CD8-positive, alpha-beta memory T cell (primary cell): Measurements from ENCODE around the gene MS4A18. TPM values are rescaled to one million over a fixed set of nuclear protein-coding genes. Genes with fewer than 3 reads are reported as not detected.
A peak's percentile ranks its signal among the peaks of the same experiment; 100 is the strongest.

Experiments
- CTCF ChIA-PET: fragments of 350-600 bp; sonication (Branson Sonifier 250); formaldehyde crosslinking; loops from one replicate; lab custom pipeline; 2021; ENCODE audit warnings: antibody characterized with exemption; lab: Charles Lee
- POLR2A ChIA-PET: fragments of 350-600 bp; sonication (Branson Sonifier 250); formaldehyde crosslinking; loops from one replicate; lab custom pipeline; 2021; ENCODE audit warnings: antibody characterized with exemption; lab: Charles Lee
- DNase-seq, 5 donors: peaks; one replicate each; pipeline versions ENCODE4 v3.0.0 to v3.0.0-alpha.2; 2020 to 2022; ENCODE audit warnings: mixed read lengths in 1 of 5
- H3K27ac ChIP-seq: one replicate; pipeline ENCODE4 v1.7.0; 2013; ENCODE audit warnings: low read depth, mild to moderate bottlenecking, low read length, moderate library complexity
- H3K27me3 ChIP-seq: 2 replicates; pipeline ENCODE4 v1.7.0; 2013; ENCODE audit warnings: low read length, mild to moderate bottlenecking; ENCODE audit not compliant: insufficient read depth, poor library complexity, severe bottlenecking
- H3K36me3 ChIP-seq: 2 replicates; pipeline ENCODE4 v1.7.0; 2013; ENCODE audit warnings: mild to moderate bottlenecking, low read length, moderate library complexity; ENCODE audit not compliant: insufficient read depth
- H3K4me1 ChIP-seq: 2 replicates; pipeline ENCODE4 v1.7.0; 2013; ENCODE audit warnings: mild to moderate bottlenecking, low read length, moderate library complexity; ENCODE audit not compliant: insufficient read depth
- H3K4me3 ChIP-seq: 2 replicates; pipeline ENCODE4 v1.7.0; 2013; ENCODE audit warnings: mild to moderate bottlenecking, low read length
- H3K9me3 ChIP-seq: 2 replicates; pipeline ENCODE4 v1.7.0; 2013; ENCODE audit warnings: mild to moderate bottlenecking, low read length
- H3K27ac Mint-ChIP-seq, 8 donors: one replicate each; pipeline ENCODE4 v1.8.0; 2020 to 2021; ENCODE audit warnings: mixed read lengths in 8 of 8, mild to moderate bottlenecking in 6 of 8, inconsistent platforms in 3 of 8, moderate library complexity in 3 of 8
- H3K27me3 Mint-ChIP-seq, 2 donors: one replicate each; pipeline ENCODE4 v1.8.0; 2020 to 2021; ENCODE audit warnings: mixed read lengths in 2 of 2, mild to moderate bottlenecking in 1 of 2, moderate library complexity in 1 of 2
- H3K36me3 Mint-ChIP-seq, 3 donors: one replicate each; pipeline ENCODE4 v1.8.0; 2020 to 2021; ENCODE audit warnings: mixed read lengths in 3 of 3, inconsistent platforms in 1 of 3, mild to moderate bottlenecking in 1 of 3
- H3K4me1 Mint-ChIP-seq, 3 donors: one replicate each; pipeline ENCODE4 v1.8.0; 2020 to 2021; ENCODE audit warnings: mixed read lengths in 3 of 3, inconsistent platforms in 1 of 3, mild to moderate bottlenecking in 1 of 3
- H3K4me3 Mint-ChIP-seq, 7 donors: one replicate each; pipeline ENCODE4 v1.8.0; 2020 to 2021; ENCODE audit warnings: mixed read lengths in 7 of 7, mild to moderate bottlenecking in 6 of 7, moderate library complexity in 4 of 7, inconsistent platforms in 2 of 7
- H3K9me3 Mint-ChIP-seq, 5 donors: one replicate each; pipeline ENCODE4 v1.8.0; 2020 to 2022; ENCODE audit warnings: mixed read lengths in 5 of 5, mild to moderate bottlenecking in 3 of 5, moderate library complexity in 2 of 5, inconsistent platforms in 1 of 5
- polyA plus RNA-seq: library from polyadenylated mRNA; unstranded; fragments of 300-500 nt; fragmentation: Illumina TruSeq; gene quantifications from one replicate; pipeline ENCODE4 v1.2.3, GENCODE V29; 2021
- total RNA-seq, 2 experiments: library from RNA; stranded (reverse); gene quantifications; one replicate each; pipeline ENCODE4 v1.2.3, GENCODE V29; 2021

The MS4A18 gene
- total and polyA plus RNA-seq, 3 experiments from 2014 or later: not detected

DNA sequence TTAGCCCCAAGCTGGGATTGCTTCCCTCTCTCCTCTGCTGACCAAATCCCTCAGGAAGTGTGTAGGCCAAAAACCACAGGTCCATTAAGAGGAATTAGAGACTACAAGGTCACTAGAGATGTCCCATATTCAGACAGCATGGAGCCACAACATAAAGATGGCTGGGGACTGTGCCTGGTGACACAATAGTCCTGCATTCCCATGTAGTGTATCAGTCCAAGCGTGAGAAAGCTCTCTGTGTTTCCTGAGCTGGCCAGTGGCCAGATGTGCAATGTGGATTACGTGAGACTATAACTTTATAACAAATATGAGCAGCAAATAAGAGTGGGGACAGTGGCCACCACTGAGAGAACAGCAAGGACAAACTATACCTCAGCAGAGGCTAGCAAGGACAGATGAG is 53.1 kb downstream of the MS4A18 start:
- H3K4me1 ChIP-seq: no peaks in the 10 kb centered on the region
- H3K4me3 ChIP-seq: no peak overlapping the region
- H3K9me3 ChIP-seq: no peaks in the 10 kb centered on the region
- H3K27ac Mint-ChIP-seq: peak overlapping the region in 1 of 8 donors; percentile 22
- peaks cover 4 to 11% of the 10 kb centered on the region in 2 donors for H3K27me3 Mint-ChIP-seq
- no peaks in the 10 kb centered on the region for H3K27me3 ChIP-seq
- H3K4me3 Mint-ChIP-seq: no peak overlapping the region
- no peaks in the 10 kb centered on the region for H3K36me3 ChIP-seq
- ChIA-PET CTCF (interaction anchor here (3.2 kb wide), 1 partner anchor 12 kb away, joined by 15 read pairs; no protein-coding TSS in a partner anchor), POLR2A (no interaction called here)
- H3K27ac ChIP-seq: no peak overlapping the region
- H3K4me1 Mint-ChIP-seq: peaks cover 8 to 13% (median 11%) of the 10 kb centered on the region in 3 donors
- no peaks in the 10 kb centered on the region for H3K9me3 Mint-ChIP-seq
- H3K36me3 Mint-ChIP-seq: no peaks in the 10 kb centered on the region
- no peak for DNase-seq

DNA sequence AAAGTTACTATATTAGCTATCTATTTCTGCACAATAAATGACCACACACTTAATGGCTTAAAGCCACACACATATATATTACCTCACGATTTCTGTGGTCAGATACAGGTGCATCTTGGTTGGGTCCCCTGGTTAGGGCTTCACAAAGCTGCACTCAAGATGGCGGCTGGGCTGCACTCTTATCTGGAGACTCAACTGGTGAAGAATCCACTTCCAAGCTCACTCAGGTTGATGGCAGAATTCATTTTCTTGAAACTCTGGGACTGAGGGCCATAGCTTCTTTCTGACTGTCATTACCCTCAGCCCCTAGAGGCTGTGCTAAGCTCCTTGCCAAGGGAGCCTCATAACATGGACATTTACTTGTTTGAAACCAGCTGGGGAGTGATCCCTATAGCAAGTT is 55.5 kb downstream of the MS4A18 start:
- Mint-ChIP-seq H3K27ac (no peak overlapping the region), H3K4me3 (no peak overlapping the region), H3K4me1 (peaks cover 3 to 6% (median 5%) of the 10 kb centered on the region in 3 donors), H3K36me3 (no peaks in the 10 kb centered on the region), H3K27me3 (peaks cover 3 to 4% of the 10 kb centered on the region in 2 donors), H3K9me3 (no peaks in the 10 kb centered on the region)
- no peak overlapping the region for H3K4me3 ChIP-seq
- no peaks in the 10 kb centered on the region for H3K36me3 ChIP-seq
- ChIA-PET POLR2A (no interaction called here), CTCF (no interaction called here)
- DNase-seq: no peak
- no peaks in the 10 kb centered on the region for H3K9me3 ChIP-seq
- H3K4me1 ChIP-seq: no peaks in the 10 kb centered on the region
- H3K27me3 ChIP-seq: no peaks in the 10 kb centered on the region
- no peak overlapping the region for H3K27ac ChIP-seq

DNA sequence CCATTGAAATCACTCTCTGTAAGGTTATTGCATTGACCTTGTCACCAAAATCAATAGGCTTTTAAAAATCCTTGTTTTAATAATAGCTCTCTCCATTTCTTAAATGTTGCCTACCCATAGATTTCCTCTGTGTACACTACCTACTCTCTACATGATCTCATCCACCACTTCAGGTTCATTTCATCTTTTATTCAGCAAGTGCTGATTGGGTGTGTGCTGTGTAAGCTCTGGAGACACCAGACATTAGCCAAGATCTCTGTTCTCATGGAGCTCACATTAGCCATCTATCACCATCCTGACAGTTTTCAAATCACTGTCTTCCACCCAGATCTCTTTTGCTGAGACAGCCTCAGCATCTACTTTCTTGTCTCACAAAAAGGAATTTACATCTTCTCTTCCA is 56.3 kb downstream of the MS4A18 start:
- Mint-ChIP-seq H3K27ac (no peak overlapping the region), H3K36me3 (no peaks in the 10 kb centered on the region), H3K4me3 (no peak overlapping the region), H3K9me3 (no peaks in the 10 kb centered on the region), H3K4me1 (no peaks in the 10 kb centered on the region), H3K27me3 (peaks cover 0 to 4% of the 10 kb centered on the region in 2 donors)
- ChIA-PET POLR2A (no interaction called here), CTCF (no interaction called here)
- Histone ChIP-seq H3K36me3 (no peaks in the 10 kb centered on the region), H3K4me3 (no peak overlapping the region), H3K27me3 (no peaks in the 10 kb centered on the region), H3K27ac (no peak overlapping the region), H3K9me3 (no peaks in the 10 kb centered on the region), H3K4me1 (no peaks in the 10 kb centered on the region)
- no peak for DNase-seq

DNA sequence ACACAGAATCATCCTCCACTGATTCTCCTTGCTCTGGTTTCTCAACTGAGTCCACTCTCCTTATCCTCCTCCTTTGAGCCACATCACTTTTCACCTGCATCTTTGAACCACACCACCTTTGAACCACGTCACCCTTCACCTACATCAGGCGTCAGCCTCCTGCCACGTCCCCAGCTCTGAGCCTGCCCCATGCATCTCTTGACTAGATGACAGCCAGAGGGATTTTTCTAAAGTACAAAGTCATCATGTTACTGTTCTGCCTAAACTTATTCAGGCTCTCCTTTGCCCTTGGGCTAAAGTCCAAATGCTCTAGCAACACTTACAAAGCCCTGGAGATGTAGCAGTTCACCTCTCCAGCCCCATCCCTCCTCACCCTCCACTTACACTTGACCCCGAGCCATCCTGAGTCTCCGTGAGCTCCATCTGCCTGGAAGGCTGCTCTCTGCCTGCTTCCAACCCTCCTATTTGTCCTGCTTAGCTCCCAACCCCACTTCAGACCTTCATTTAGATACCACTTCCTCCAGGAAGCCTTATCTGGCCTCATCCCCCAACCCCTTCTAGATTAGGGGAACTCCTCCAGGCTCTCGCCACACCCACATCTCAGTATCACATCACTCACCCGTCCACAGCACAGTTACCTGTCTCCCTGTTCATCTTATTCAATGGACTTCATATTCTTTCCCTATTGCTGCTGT is 56.9 kb downstream of the MS4A18 start:
- no peak for DNase-seq
- CTCF ChIA-PET: no interaction called here
- Mint-ChIP-seq H3K27me3 (peaks cover 0 to 7% of the 10 kb centered on the region in 2 donors), H3K36me3 (no peaks in the 10 kb centered on the region), H3K4me3 (no peak overlapping the region), H3K9me3 (no peaks in the 10 kb centered on the region), H3K4me1 (no peaks in the 10 kb centered on the region), H3K27ac (no peak overlapping the region)
- Histone ChIP-seq H3K36me3 (no peaks in the 10 kb centered on the region), H3K27ac (no peak overlapping the region), H3K27me3 (no peaks in the 10 kb centered on the region), H3K9me3 (no peaks in the 10 kb centered on the region), H3K4me3 (no peak overlapping the region), H3K4me1 (no peaks in the 10 kb centered on the region)
- POLR2A ChIA-PET: no interaction called here

DNA sequence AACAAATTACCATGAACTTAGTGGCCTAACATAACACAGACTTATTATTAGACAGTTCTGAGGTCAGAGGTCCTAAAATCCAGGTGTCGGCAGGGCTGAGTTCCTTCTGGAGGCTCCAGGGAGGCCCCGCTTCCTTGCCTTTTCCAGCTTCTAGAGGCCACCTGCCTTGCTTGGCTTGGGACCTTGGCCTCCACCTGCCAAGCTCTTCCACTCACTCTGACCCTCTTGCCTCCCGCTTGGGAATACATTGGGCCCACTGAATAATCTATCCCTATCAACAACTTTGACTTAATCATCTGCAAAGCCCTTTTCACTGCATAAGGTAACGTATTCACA is 57.4 kb downstream of the MS4A18 start:
- Histone ChIP-seq H3K4me1 (no peaks in the 10 kb centered on the region), H3K27ac (no peak overlapping the region), H3K27me3 (no peaks in the 10 kb centered on the region), H3K4me3 (no peak overlapping the region), H3K9me3 (no peaks in the 10 kb centered on the region), H3K36me3 (no peaks in the 10 kb centered on the region)
- Mint-ChIP-seq H3K27ac (no peak overlapping the region), H3K9me3 (no peaks in the 10 kb centered on the region), H3K4me3 (no peak overlapping the region), H3K27me3 (peaks cover 0 to 8% of the 10 kb centered on the region in 2 donors), H3K4me1 (no peaks in the 10 kb centered on the region), H3K36me3 (no peaks in the 10 kb centered on the region)
- DNase-seq: no peak
- ChIA-PET POLR2A (no interaction called here), CTCF (no interaction called here)

DNA sequence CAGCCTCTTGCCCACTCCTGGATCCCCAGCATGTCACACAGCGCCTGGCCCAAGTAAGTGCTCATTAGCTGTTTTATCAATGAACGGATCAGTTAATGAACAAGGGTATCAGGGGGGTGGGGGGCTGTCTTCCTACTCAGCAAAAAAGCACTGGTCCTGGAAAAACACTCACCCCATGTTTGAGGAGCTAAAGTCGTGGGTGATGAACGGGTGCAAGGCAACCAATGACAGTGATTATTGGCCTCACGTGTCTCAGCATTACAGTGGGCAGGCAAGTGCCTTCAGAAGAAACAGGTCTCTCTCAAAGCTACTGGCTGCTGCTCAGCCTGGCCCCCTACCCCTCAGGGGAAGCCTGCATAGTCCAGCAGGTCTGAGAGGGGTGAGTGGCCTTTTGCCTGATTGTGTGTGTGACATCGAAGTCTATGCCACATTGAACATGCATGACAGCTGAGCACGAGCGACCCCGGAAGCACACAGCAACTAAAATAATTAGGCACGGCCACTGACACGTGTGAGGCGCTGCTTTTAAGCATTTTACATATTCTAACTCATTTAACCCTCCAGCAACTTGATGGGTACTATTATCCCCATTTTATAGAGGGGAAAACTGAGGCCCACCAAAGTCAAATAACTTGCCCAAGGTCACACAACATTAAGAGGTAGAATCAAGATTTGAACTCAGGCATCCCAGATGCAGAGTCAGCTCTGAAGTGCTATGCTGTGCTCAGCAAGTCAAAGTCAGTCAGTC is 58.0 kb downstream of the MS4A18 start:
- H3K9me3 ChIP-seq: no peaks in the 10 kb centered on the region
- no peak overlapping the region for H3K4me3 Mint-ChIP-seq
- H3K36me3 Mint-ChIP-seq: no peaks in the 10 kb centered on the region
- no peak overlapping the region for H3K27ac Mint-ChIP-seq
- CTCF ChIA-PET: no interaction called here
- H3K4me3 ChIP-seq: no peak overlapping the region
- no peaks in the 10 kb centered on the region for H3K4me1 ChIP-seq
- peaks cover 0 to 8% of the 10 kb centered on the region in 2 donors for H3K27me3 Mint-ChIP-seq
- no peaks in the 10 kb centered on the region for H3K9me3 Mint-ChIP-seq
- no peaks in the 10 kb centered on the region for H3K27me3 ChIP-seq
- DNase-seq: no peak
- POLR2A ChIA-PET: no interaction called here
- no peak overlapping the region for H3K27ac ChIP-seq
- no peaks in the 10 kb centered on the region for H3K4me1 Mint-ChIP-seq
- H3K36me3 ChIP-seq: no peaks in the 10 kb centered on the region

DNA sequence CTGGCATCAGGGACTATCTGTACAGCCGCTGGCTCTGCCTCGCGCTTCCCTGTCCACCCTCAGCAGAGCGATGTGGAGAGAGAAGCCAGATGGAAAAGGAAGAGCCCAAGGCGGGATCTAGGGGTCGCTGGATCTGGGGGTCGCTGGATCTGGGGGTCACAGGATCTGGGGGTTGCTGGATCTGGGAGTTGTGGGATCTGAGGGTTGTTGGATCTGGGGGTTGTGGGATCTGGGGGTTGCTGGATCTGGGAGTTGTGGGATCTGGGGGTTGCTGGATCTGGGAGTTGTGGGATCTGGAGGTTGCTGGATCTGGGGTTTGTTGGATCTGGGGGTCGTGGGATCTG is 58.6 kb downstream of the MS4A18 start:
- H3K27me3 Mint-ChIP-seq: peaks cover 0 to 8% of the 10 kb centered on the region in 2 donors
- H3K9me3 ChIP-seq: no peaks in the 10 kb centered on the region
- CTCF ChIA-PET: interaction anchor here (3.9 kb wide), 1 partner anchor 7 kb away, joined by 18 read pairs; no protein-coding TSS in a partner anchor

DNA sequence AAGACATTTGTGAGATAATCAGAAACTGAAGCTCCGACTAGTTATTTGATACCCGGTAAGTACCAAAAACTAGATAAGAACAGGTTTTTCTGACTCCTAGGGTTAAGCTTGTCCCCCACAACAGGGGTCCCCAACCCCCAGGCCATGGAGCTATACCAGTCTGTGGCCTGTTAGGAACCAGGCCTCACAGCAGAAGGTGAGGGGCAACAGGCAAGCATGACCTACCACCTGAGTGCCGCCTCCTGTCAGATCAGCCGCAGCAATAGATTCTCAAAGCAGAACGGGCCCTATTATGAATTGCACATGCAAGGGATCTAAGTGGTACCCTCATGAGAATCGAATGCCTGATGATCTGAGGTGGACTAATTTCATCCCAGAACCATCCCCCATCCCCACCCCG is 59.4 kb downstream of the MS4A18 start:
- CTCF ChIA-PET: interaction anchor here (3.9 kb wide), 1 partner anchor 8 kb away, joined by 18 read pairs; no protein-coding TSS in a partner anchor
- H3K4me3 ChIP-seq: no peak overlapping the region
- no peaks in the 10 kb centered on the region for H3K36me3 Mint-ChIP-seq
- DNase-seq: no peak
- POLR2A ChIA-PET: no interaction called here
- no peaks in the 10 kb centered on the region for H3K27me3 ChIP-seq
- H3K27ac Mint-ChIP-seq: no peak overlapping the region
- peaks cover 0 to 8% of the 10 kb centered on the region in 2 donors for H3K27me3 Mint-ChIP-seq
- H3K9me3 ChIP-seq: no peaks in the 10 kb centered on the region
- no peaks in the 10 kb centered on the region for H3K9me3 Mint-ChIP-seq
- H3K27ac ChIP-seq: no peak overlapping the region
- no peaks in the 10 kb centered on the region for H3K36me3 ChIP-seq
- H3K4me1 ChIP-seq: no peaks in the 10 kb centered on the region
- H3K4me1 Mint-ChIP-seq: no peaks in the 10 kb centered on the region
- H3K4me3 Mint-ChIP-seq: no peak overlapping the region

More for the DNA sequence above, 58.6 kb downstream of the MS4A18 start:
- H3K36me3 ChIP-seq: no peaks in the 10 kb centered on the region
- no peak overlapping the region for H3K27ac ChIP-seq
- no peak for DNase-seq
- no peaks in the 10 kb centered on the region for H3K9me3 Mint-ChIP-seq
- H3K4me1 Mint-ChIP-seq: no peaks in the 10 kb centered on the region
- H3K4me1 ChIP-seq: no peaks in the 10 kb centered on the region
- peak overlapping the region in 1 of 8 donors; percentile 55 for H3K27ac Mint-ChIP-seq
- no peak overlapping the region for H3K4me3 ChIP-seq
- no peak overlapping the region for H3K4me3 Mint-ChIP-seq
- H3K27me3 ChIP-seq: no peaks in the 10 kb centered on the region
- POLR2A ChIA-PET: no interaction called here
- H3K36me3 Mint-ChIP-seq: no peaks in the 10 kb centered on the region
